Glutamatergic neuron (in vitro differentiated cells): ENCODE data around the gene CNR1. TPM values are rescaled to one million over a fixed set of nuclear protein-coding genes. Genes with fewer than 3 reads are reported as not detected.

Experiments used
- DNase-seq: peaks from one replicate; pipeline ENCODE4 v3.0.0; 2022
- H3K27ac Mint-ChIP-seq: one replicate; pipeline ENCODE4 v1.8.0; 2020; ENCODE audit warnings: mild to moderate bottlenecking, mixed read lengths, inconsistent platforms; ENCODE audit not compliant: unreplicated experiment
- H3K27me3 Mint-ChIP-seq: one replicate; pipeline ENCODE4 v1.8.0; 2020; ENCODE audit warnings: mild to moderate bottlenecking, moderate library complexity, mixed read lengths, inconsistent platforms; ENCODE audit not compliant: unreplicated experiment
- H3K36me3 Mint-ChIP-seq: one replicate; pipeline ENCODE4 v1.8.0; 2020; ENCODE audit warnings: mild to moderate bottlenecking, mixed read lengths, inconsistent platforms; ENCODE audit not compliant: unreplicated experiment
- H3K4me1 Mint-ChIP-seq: one replicate; pipeline ENCODE4 v1.8.0; 2020; ENCODE audit warnings: mild to moderate bottlenecking, low read depth, mixed read lengths, inconsistent platforms; ENCODE audit not compliant: unreplicated experiment
- H3K4me3 Mint-ChIP-seq: one replicate; pipeline ENCODE4 v1.8.0; 2020; ENCODE audit warnings: mild to moderate bottlenecking, mixed read lengths, inconsistent platforms; ENCODE audit not compliant: unreplicated experiment
- H3K9me3 Mint-ChIP-seq: one replicate; pipeline ENCODE4 v1.8.0; 2020; ENCODE audit warnings: mild to moderate bottlenecking, moderate library complexity, mixed read lengths, inconsistent platforms; ENCODE audit not compliant: unreplicated experiment
- total RNA-seq: library from RNA; stranded (reverse); fragmentation: NEBNext Ultra II Directional; extraction: Animal tissue kit (Norgen Biotek cat#: 25700); gene quantifications from one replicate; pipeline ENCODE4 v1.2.1, GENCODE V29; 2021; ENCODE audit not compliant: unreplicated experiment
- TF ChIP-seq, protein P1 (sequence below): fragments of 200-600 bp; sonication (generic); IDR thresholded peaks from one replicate; pipeline ENCODE4 v1.5.0; 2021; ENCODE audit not compliant: partially characterized antibody, unreplicated experiment

Gene CNR1
- total RNA-seq, 1 donor from 2014 or later, result 143 TPM

DNA sequence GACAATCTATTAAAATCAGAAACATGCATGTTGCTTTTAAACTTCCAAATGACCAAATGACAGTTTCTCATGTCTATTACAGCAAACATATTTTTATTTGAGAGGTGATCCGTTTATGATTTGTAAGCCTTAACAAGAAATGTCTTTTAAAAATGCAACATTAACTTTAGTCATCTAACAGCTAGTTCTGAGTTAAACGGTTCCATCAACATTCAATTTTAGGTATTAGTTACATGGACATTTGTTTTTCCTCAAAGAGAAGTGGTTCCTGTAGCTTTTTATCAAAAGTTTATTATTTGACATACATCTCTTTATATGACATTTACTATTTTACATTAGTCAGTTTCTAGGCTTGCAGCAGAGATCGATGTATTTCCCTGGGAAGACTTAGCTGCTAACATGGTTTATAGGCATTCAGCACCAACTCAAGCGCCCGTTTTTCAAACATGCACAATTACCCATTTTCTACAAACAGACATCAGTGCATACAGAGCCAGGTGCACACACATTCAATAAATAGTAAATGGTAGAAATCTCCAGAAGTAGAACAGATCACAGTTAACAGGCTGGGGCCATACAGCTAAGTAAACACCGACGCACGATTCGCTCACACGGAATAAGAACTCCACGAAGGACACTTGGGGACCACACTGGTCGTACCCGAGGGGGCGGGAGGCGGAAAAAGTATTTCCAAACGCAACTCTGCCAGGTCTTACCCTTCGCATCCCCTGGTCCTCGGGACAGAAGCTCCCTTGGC lies 882 bp downstream of the CNR1 start:
- Mint-ChIP-seq H3K4me3 (peak overlapping the region; percentile 100), H3K9me3 (peaks cover 20% of the 10 kb centered on the region), H3K36me3 (peaks cover 7% of the 10 kb centered on the region), H3K27me3 (peaks cover 17% of the 10 kb centered on the region), H3K4me1 (peaks cover 28% of the 10 kb centered on the region), H3K27ac (peak overlapping the region; percentile 99)
- DNase-seq, result no peak
- TF ChIP-seq, protein P1, sequence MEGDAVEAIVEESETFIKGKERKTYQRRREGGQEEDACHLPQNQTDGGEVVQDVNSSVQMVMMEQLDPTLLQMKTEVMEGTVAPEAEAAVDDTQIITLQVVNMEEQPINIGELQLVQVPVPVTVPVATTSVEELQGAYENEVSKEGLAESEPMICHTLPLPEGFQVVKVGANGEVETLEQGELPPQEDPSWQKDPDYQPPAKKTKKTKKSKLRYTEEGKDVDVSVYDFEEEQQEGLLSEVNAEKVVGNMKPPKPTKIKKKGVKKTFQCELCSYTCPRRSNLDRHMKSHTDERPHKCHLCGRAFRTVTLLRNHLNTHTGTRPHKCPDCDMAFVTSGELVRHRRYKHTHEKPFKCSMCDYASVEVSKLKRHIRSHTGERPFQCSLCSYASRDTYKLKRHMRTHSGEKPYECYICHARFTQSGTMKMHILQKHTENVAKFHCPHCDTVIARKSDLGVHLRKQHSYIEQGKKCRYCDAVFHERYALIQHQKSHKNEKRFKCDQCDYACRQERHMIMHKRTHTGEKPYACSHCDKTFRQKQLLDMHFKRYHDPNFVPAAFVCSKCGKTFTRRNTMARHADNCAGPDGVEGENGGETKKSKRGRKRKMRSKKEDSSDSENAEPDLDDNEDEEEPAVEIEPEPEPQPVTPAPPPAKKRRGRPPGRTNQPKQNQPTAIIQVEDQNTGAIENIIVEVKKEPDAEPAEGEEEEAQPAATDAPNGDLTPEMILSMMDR, result no peak

- peaks cover 7% of the 10 kb centered on the region for H3K36me3 Mint-ChIP-seq
- DNase-seq, result peak; percentile 20
- H3K4me3 Mint-ChIP-seq, result peak overlapping the region; percentile 100
- peaks cover 17% of the 10 kb centered on the region for H3K27me3 Mint-ChIP-seq
- TF ChIP-seq, protein P1, result no peak
- peaks cover 18% of the 10 kb centered on the region for H3K9me3 Mint-ChIP-seq
- H3K4me1 Mint-ChIP-seq, result peaks cover 27% of the 10 kb centered on the region
- H3K27ac Mint-ChIP-seq, result peak overlapping the region; percentile 99
These were observed 2.1 kb downstream of the CNR1 start for GRCh38 chr6:88164061-88164460.

GRCh38 chr6:88163616-88164015 lies 2.5 kb downstream of the CNR1 start:
- Mint-ChIP-seq H3K36me3 (peaks cover 7% of the 10 kb centered on the region), H3K27ac (peak overlapping the region; percentile 99), H3K27me3 (peaks cover 17% of the 10 kb centered on the region), H3K4me1 (peaks cover 24% of the 10 kb centered on the region), H3K4me3 (peak overlapping the region; percentile 100), H3K9me3 (peaks cover 17% of the 10 kb centered on the region)
- DNase-seq, result no peak
- TF ChIP-seq, protein P1, result no peak

- Mint-ChIP-seq H3K4me1 (peaks cover 17% of the 10 kb centered on the region), H3K4me3 (no peak overlapping the region), H3K27ac (no peak overlapping the region), H3K36me3 (peaks cover 7% of the 10 kb centered on the region), H3K27me3 (peaks cover 9% of the 10 kb centered on the region), H3K9me3 (peaks cover 9% of the 10 kb centered on the region)
- DNase-seq, result no peak
- TF ChIP-seq, protein P1, result no peak
These were observed 4.2 kb downstream of the CNR1 start for GRCh38 chr6:88161940-88162339.

DNA sequence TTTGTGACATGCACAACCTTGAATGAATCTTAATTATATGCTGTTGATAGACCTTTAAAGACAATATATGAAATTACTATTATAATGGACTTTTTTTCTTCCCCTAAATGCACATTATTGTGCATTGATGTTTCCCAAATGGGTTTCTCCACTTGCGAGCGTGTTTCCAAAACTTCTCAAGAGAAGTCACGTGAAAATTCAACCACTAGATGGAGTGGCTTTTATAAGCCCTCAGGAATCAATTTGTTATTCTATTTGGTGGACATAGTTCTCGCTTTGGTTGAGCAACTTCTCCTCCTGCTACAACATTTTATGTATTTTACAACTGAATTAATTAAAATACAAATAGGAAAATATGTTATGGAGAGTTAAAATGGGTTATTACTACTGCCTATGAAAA lies 9.0 kb downstream of the CNR1 start:
- TF ChIP-seq, protein P1, result no peak
- DNase-seq, result no peak
- no peak overlapping the region for H3K27ac Mint-ChIP-seq
- no peaks in the 10 kb centered on the region for H3K27me3 Mint-ChIP-seq
- H3K36me3 Mint-ChIP-seq, result no peaks in the 10 kb centered on the region
- peaks cover 8% of the 10 kb centered on the region for H3K4me1 Mint-ChIP-seq
- H3K4me3 Mint-ChIP-seq, result no peak overlapping the region
- H3K9me3 Mint-ChIP-seq, result no peaks in the 10 kb centered on the region
